Measurements from ENCODE around the gene ARID2. TPM values are rescaled to one million over a fixed set of nuclear protein-coding genes. Genes with fewer than 3 reads are reported as not detected.

ARID2 gene
- total and polyA plus RNA-seq, 2 donors from 2014 or later = 4.4 to 35.7 TPM

GRCh38 chr12:45701296-45701695 is 28.2 kb upstream of the ARID2 start:
- no peak overlapping the region for H3K4me3 ChIP-seq (ENCODE audit: low read length in 3 of 3)

GRCh38 chr12:45703942-45704341 is 25.6 kb upstream of the ARID2 start:
- Histone ChIP-seq H3K27me3 (ENCODE audit: control insufficient read depth, insufficient read depth, low read length) (no peaks in the 10 kb centered on the region), H3K36me3 (ENCODE audit: control insufficient read depth in 2 of 3, insufficient read depth in 3 of 3, low read length in 3 of 3) (no peaks in the 10 kb centered on the region), H3K4me1 (ENCODE audit: control insufficient read depth in 2 of 3, insufficient read depth in 2 of 3, low read depth in 1 of 3, low read length in 3 of 3) (no peaks in the 10 kb centered on the region), H3K4me3 (ENCODE audit: low read length in 3 of 3) (no peak overlapping the region), H3K9me3 (ENCODE audit: control insufficient read depth in 2 of 3, insufficient read depth in 1 of 3, low read length in 3 of 3) (peaks cover 0 to 5% (median 0%) of the 10 kb centered on the region in 3 donors), H3K27ac (ENCODE audit: low read depth in 2 of 2, low read length in 2 of 2) (no peak overlapping the region), H3K9ac (ENCODE audit: low read length in 3 of 3) (no peak overlapping the region)
- no peak for TF ChIP-seq CTCF (IDR thresholded peaks at IDR 0.05; ENCODE audit: borderline replicate concordance, extremely low read depth, insufficient read depth)
- FAIRE-seq = no peak
- intact Hi-C loops (cut with DNase I) = no loop called here
- no peak for DNase-seq

More at GRCh38 chr12:45701296-45701695, 28.2 kb upstream of the ARID2 start:
- peaks cover 0 to 11% (median 0%) of the 10 kb centered on the region in 3 donors for H3K9me3 ChIP-seq (ENCODE audit: control insufficient read depth in 2 of 3, insufficient read depth in 1 of 3, low read length in 3 of 3)
- no peak overlapping the region for H3K9ac ChIP-seq (ENCODE audit: low read length in 3 of 3)
- DNase-seq (no peak), FAIRE-seq (no peak)
- H3K27me3 ChIP-seq (ENCODE audit: control insufficient read depth, insufficient read depth, low read length) = no peaks in the 10 kb centered on the region
- no peaks in the 10 kb centered on the region for H3K36me3 ChIP-seq (ENCODE audit: control insufficient read depth in 2 of 3, insufficient read depth in 3 of 3, low read length in 3 of 3)
- H3K4me1 ChIP-seq (ENCODE audit: control insufficient read depth in 2 of 3, insufficient read depth in 2 of 3, low read depth in 1 of 3, low read length in 3 of 3) = no peaks in the 10 kb centered on the region
- intact Hi-C loops (cut with DNase I) = no loop called here
- TF ChIP-seq CTCF (IDR thresholded peaks at IDR 0.05; ENCODE audit: borderline replicate concordance, extremely low read depth, insufficient read depth) = no peak
- H3K27ac ChIP-seq (ENCODE audit: low read depth in 2 of 2, low read length in 2 of 2) = no peak overlapping the region

DNA sequence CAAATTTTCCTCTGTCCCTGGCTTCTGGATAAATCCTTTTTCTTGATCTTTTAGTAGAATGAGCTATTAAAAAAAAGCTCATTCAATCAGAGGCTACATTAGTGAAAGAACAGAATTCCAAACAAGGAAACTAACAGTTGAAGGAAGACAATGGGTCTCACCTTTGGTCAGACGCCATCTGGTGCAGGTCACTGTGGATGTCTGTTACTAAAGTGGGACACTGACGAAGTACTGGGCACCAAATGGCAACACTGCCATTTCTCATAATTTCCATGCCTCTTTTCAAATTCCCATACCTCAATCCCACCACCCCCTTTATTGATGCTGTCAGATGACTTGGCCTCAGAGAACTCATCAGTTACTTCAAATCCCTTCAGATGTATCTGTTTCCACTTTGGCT is 24.5 kb upstream of the ARID2 start:
- intact Hi-C loops (cut with DNase I) = no loop called here
- Histone ChIP-seq H3K9me3 (ENCODE audit: control insufficient read depth in 2 of 3, insufficient read depth in 1 of 3, low read length in 3 of 3) (peaks cover 0 to 5% (median 0%) of the 10 kb centered on the region in 3 donors), H3K9ac (ENCODE audit: low read length in 3 of 3) (no peak overlapping the region), H3K36me3 (ENCODE audit: control insufficient read depth in 2 of 3, insufficient read depth in 3 of 3, low read length in 3 of 3) (no peaks in the 10 kb centered on the region), H3K4me1 (ENCODE audit: control insufficient read depth in 2 of 3, insufficient read depth in 2 of 3, low read depth in 1 of 3, low read length in 3 of 3) (no peaks in the 10 kb centered on the region), H3K27ac (ENCODE audit: low read depth in 2 of 2, low read length in 2 of 2) (no peak overlapping the region), H3K4me3 (ENCODE audit: low read length in 3 of 3) (no peak overlapping the region), H3K27me3 (ENCODE audit: control insufficient read depth, insufficient read depth, low read length) (no peaks in the 10 kb centered on the region)
- FAIRE-seq (no peak), DNase-seq (no peak)
- TF ChIP-seq CTCF (IDR thresholded peaks at IDR 0.05; ENCODE audit: borderline replicate concordance, extremely low read depth, insufficient read depth) = no peak

GRCh38 chr12:45705404-45705803 is 24.1 kb upstream of the ARID2 start:
- no peak for FAIRE-seq
- Histone ChIP-seq H3K27me3 (ENCODE audit: control insufficient read depth, insufficient read depth, low read length) (no peaks in the 10 kb centered on the region), H3K4me3 (ENCODE audit: low read length in 3 of 3) (no peak overlapping the region), H3K36me3 (ENCODE audit: control insufficient read depth in 2 of 3, insufficient read depth in 3 of 3, low read length in 3 of 3) (no peaks in the 10 kb centered on the region), H3K27ac (ENCODE audit: low read depth in 2 of 2, low read length in 2 of 2) (no peak overlapping the region), H3K4me1 (ENCODE audit: control insufficient read depth in 2 of 3, insufficient read depth in 2 of 3, low read depth in 1 of 3, low read length in 3 of 3) (no peaks in the 10 kb centered on the region), H3K9me3 (ENCODE audit: control insufficient read depth in 2 of 3, insufficient read depth in 1 of 3, low read length in 3 of 3) (peaks cover 0 to 5% (median 0%) of the 10 kb centered on the region in 3 donors), H3K9ac (ENCODE audit: low read length in 3 of 3) (no peak overlapping the region)
- intact Hi-C loops (cut with DNase I) = no loop called here
- no peak for DNase-seq
- TF ChIP-seq CTCF (IDR thresholded peaks at IDR 0.05; ENCODE audit: borderline replicate concordance, extremely low read depth, insufficient read depth) = no peak
